Effector CD8-positive, alpha-beta T cell (primary cell): ENCODE data around the gene DNAJB1.
A peak's percentile ranks its signal among the peaks of the same experiment; 100 is the strongest.

Experiments used
- DNase-seq: peaks from one replicate; lab custom pipeline; 2025; lab: John Stamatoyannopoulos, UW

Gene DNAJB1

GRCh38 chr19:14496029-14496833, 22.0 kb downstream of the DNAJB1 start, which contains the start of gene GIPC1:
GIPC1 (minus strand) TSS chr19:14496127; CDS start chr19:14482976, 13,151 bp downstream.
- DNase-seq = peak; percentile 70

GRCh38 chr19:14495672-14496028, 22.5 kb downstream of the DNAJB1 start:
- no peak for DNase-seq

- DNase-seq = no peak
Observed at GRCh38 chr19:14494910-14495671, 23.1 kb downstream of the DNAJB1 start.

- no peak for DNase-seq
Observed at GRCh38 chr19:14494411-14494810, 23.8 kb downstream of the DNAJB1 start.

GRCh38 chr19:14492756-14493337, 25.4 kb downstream of the DNAJB1 start:
- DNase-seq = no peak

- no peak for DNase-seq
Observed at GRCh38 chr19:14487370-14488125, 30.6 kb downstream of the DNAJB1 start.

GRCh38 chr19:14482172-14482941, 35.8 kb downstream of the DNAJB1 start:
- DNase-seq = no peak

- no peak for DNase-seq
Observed at GRCh38 chr19:14480700-14481079, 37.5 kb downstream of the DNAJB1 start.

GRCh38 chr19:14479975-14480699, 38.1 kb downstream of the DNAJB1 start:
- DNase-seq = peak; percentile 59

GRCh38 chr19:14479309-14479974, 38.8 kb downstream of the DNAJB1 start:
- DNase-seq = no peak

- no peak for DNase-seq
Observed at GRCh38 chr19:14478113-14478545, 40.1 kb downstream of the DNAJB1 start.

- no peak for DNase-seq
Observed at GRCh38 chr19:14477418-14478112, 40.6 kb downstream of the DNAJB1 start.

- DNase-seq = no peak
Observed at GRCh38 chr19:14476673-14477401, 41.4 kb downstream of the DNAJB1 start.

GRCh38 chr19:14476327-14476672, 41.9 kb downstream of the DNAJB1 start:
- DNase-seq = no peak

- DNase-seq = no peak
Observed at GRCh38 chr19:14475251-14476073, 42.7 kb downstream of the DNAJB1 start, which contains the start of gene PTGER1. PTGER1 (minus strand) TSS chr19:14475354; CDS start chr19:14474320, 1,034 bp downstream.

GRCh38 chr19:14474827-14475226, 43.4 kb downstream of the DNAJB1 start:
- DNase-seq = no peak

- DNase-seq = no peak
Observed at GRCh38 chr19:14473978-14474578, 44.1 kb downstream of the DNAJB1 start.
